GM12865 (cell line): ENCODE results near the gene SBK2.
"Not testable (repeated sequence)": the region's sequence is repeated elsewhere in the genome, so short reads cannot be mapped to it uniquely, and the experiment has no call there.

Experiments used
- DNase-seq: peaks from one replicate; pipeline ENCODE4 v3.0.0; 2010; ENCODE audit warnings: low read depth
- H3K4me3 ChIP-seq: 2 replicates; pipeline ENCODE4 v1.5.1; 2011; ENCODE audit warnings: mild to moderate bottlenecking, low read depth, low read length, control low read depth
- TF ChIP-seq, protein P1 (sequence below): IDR thresholded peaks from 2 replicates; pipeline ENCODE4 v1.5.1; 2011; ENCODE audit warnings: low read length, control low read depth, low read depth, inconsistent platforms; ENCODE audit not compliant: insufficient read depth; ENCODE audit errors: missing control alignments

The SBK2 gene

DNA sequence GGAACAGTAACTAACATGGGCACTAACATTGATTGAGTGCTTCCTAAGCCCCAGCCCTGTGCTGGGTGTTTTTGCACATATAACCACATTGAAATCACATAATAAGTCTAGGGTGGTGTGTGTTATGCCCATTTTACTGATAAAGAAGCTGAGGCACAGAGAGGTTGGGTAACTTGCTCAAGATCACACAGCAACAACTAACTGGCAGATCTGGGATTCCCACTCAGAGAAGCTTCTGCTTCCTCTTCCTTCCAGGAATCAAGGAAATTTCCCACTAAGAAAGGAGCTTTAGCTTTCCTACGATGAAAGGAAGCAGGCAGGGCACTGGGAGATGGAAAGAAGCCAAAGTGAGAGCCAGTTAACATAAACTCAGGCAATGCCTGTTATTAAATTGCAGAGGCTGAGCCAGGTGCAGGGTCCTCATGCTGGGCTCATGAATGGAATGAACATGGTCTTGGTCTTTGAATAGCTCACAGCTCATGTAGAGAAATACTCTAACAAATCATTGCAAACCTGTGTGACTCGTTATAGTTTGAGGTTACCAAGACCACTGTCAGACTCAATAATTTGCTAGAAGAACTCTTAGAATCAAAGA is 38.6 kb downstream of the SBK2 start:
- no peak for DNase-seq
- TF ChIP-seq, protein P1, sequence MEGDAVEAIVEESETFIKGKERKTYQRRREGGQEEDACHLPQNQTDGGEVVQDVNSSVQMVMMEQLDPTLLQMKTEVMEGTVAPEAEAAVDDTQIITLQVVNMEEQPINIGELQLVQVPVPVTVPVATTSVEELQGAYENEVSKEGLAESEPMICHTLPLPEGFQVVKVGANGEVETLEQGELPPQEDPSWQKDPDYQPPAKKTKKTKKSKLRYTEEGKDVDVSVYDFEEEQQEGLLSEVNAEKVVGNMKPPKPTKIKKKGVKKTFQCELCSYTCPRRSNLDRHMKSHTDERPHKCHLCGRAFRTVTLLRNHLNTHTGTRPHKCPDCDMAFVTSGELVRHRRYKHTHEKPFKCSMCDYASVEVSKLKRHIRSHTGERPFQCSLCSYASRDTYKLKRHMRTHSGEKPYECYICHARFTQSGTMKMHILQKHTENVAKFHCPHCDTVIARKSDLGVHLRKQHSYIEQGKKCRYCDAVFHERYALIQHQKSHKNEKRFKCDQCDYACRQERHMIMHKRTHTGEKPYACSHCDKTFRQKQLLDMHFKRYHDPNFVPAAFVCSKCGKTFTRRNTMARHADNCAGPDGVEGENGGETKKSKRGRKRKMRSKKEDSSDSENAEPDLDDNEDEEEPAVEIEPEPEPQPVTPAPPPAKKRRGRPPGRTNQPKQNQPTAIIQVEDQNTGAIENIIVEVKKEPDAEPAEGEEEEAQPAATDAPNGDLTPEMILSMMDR, result no peak
- no peak overlapping the region for H3K4me3 ChIP-seq

GRCh38 chr19:55497763-55498162 is 39.2 kb downstream of the SBK2 start:
- no peak for DNase-seq
- TF ChIP-seq, protein P1, result no peak
- no peak overlapping the region for H3K4me3 ChIP-seq

DNA sequence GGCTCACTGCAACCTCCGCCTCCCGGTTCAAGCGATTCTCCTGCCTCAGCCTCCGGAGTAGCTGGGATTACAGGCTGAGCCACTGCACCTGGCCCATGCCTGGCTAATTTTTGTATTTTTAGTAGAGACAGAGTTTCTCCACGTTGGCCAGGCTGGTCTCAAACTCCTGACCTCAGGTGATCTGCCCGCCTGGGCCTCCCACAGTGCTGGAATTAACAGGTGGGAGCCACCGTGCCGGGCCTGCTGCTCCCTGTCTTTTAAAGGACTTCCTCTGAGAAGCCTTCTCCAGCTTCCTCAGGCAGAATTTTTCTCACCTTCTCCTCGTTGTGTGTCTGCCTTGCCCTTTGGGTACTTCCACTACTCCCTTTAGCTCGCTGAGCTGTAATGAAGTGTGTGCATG is 40.1 kb downstream of the SBK2 start:
- DNase-seq, H3K4me3 ChIP-seq: not testable (repeated sequence)

GRCh38 chr19:55495646-55496349 is 41.1 kb downstream of the SBK2 start:
- DNase-seq, result no peak
- H3K4me3 ChIP-seq, result no peak overlapping the region
- TF ChIP-seq, protein P1, result no peak

DNA sequence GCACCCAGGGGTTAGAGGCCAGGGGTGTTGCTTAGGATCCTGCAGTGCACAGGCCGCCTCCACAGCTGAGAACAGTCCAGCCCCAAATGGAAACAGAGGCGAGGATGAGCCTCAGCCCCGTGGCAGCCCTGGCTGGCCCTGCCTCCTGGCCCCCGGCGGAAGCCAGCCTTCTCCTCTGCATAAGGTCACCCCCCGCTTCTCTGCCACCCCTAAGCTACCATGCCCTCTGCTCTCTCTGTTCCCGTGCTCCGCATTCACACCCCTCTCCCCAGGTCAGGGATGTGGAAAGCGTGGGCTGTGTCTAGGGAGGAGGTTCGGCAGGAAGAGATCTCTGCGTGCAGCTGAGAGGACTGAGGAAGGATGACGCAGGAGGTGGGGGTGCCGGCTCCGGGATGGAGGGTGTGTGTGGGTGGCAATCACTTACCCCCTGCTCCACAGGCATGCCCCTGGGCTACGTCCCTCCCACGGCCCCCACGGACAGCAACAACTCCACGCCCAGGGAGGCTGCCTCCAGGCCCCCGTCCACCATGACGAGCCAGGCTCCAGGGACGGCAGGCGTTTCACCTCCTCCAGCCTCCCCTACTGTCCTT is 42.7 kb downstream of the SBK2 start:
- DNase-seq, result no peak
- H3K4me3 ChIP-seq, result no peak overlapping the region
- TF ChIP-seq, protein P1, result no peak

DNA sequence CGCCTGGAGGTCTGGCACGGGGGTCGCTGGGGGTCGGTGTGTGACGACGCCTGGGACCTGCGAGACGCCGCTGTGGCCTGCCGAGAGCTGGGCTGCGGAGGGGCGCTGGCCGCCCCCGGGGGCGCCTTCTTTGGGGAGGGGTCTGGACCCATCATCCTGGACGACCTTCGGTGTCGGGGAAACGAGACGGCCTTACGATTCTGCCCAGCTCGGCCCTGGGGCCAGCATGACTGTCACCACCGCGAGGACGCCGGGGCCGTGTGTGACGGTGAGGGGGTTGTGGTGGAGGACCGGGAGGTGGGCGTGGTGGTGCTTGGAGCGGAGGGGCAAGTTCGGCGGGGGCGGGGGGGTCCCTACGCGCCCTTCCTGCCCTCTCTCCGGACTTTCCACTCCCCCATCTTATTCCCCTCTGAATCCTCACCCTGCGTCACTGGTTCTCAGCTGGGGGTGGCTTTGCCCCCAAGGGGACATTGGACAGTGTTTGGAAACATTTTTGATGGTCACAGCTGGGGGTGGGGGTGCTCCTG is 43.2 kb downstream of the SBK2 start:
- no peak for DNase-seq
- TF ChIP-seq, protein P1, result no peak
- no peak overlapping the region for H3K4me3 ChIP-seq

DNA sequence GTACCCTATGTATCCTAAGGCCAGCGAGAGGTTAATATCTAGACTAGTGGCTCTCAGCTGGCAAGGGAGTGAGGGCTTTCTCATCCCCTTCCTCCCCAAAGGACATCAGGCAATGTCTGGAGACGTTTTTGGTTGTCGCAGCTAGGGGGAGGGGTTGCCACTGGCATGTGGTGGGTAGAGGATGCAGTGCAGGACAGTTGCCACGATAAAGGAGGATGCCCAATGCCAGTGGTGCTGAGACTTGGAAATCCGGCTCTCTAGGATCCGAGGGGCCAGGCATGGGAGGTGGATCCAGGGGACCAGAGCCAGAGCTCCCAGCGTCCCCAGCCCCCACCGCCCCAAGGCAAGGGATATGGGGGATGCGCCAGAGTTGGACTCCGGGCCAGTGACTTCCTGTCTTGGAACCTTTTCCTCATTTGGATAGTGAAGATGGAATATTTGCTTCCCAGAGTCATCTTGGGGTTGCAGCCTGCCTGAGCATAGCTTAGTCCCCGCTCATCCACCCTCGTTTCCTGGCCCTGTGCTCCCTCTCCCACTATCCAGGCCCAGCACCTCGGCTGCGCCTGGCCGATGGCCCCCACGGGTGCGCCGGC is 43.8 kb downstream of the SBK2 start:
- TF ChIP-seq, protein P1, result no peak
- DNase-seq, result no peak
- H3K4me3 ChIP-seq, result no peak overlapping the region
